NCI-H82 (cell line): ENCODE results near the gene PNPLA2.
A peak's percentile ranks its signal among the peaks of the same experiment; 100 is the strongest.

Experiments
- DNase-seq: peaks from one replicate; lab custom pipeline; 2025; lab: John Stamatoyannopoulos, UW

Gene PNPLA2

GRCh38 chr11:844693-845644, 26.3 kb downstream of the PNPLA2 start:
- peak; percentile 28 for DNase-seq

- no peak for DNase-seq
These were observed 27.3 kb downstream of the PNPLA2 start for GRCh38 chr11:845872-846495.

DNA sequence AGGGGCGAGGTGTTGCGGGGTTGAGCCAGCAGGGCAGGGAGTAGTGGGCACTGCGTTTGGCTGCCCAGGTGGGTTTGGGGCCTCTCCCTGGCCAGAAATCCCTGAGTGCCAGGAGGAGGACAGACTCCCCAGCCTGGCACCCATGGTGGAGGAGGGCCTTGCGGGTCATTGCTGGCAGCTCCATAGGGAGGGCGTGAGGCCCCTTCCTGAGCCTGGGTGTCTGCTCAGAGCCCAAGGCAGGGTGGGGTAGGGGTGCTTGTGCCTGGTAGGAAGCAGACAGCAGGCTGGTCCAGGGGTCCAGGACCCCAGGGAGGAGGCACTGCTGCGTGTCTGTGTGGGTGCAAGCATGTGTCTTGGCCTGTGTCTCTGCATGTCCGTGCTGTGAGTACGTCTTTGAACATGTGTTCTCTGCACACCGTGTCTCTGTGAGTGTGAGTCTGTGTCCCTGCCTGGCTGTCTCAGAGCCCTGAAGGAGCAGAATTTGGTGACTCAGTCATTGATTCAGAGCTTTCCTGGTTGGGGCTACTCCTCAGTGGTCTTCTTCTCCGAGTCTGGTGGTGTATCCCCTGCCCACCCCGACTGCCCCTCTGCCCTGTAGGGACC, 27.9 kb downstream of the PNPLA2 start:
- DNase-seq, result no peak

- no peak for DNase-seq
These were observed 29.2 kb downstream of the PNPLA2 start for GRCh38 chr11:847876-848275.

DNA sequence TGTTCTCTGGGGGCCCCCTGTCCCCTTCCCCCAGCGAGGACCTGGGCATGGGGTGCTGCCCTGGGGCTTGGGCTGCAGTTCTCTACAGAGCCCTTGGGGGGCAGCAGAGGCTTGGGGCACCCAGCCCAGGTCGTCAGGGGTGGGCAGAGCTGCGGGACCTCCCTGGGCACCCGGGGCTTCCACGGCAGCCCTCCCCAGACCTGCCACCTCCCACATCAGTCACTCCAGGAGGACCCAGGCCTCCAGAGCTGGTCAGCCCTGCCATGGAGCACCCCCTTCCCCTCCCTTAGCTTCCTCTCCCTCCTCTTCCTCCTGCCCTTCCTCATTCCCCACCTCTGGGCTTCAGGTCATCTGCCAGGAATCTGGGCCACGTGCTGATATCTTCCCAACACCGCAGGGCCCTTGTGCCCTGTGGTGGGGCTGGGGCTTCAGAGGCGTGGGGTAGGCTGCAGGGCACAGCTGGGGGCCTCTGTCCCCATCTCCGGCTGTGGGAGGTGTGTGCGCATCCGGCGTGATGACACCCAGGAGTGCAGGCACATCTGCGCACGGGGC, 29.7 kb downstream of the PNPLA2 start:
- peak; percentile 65 for DNase-seq

- DNase-seq, result peak; percentile 70
These were observed 30.6 kb downstream of the PNPLA2 start for GRCh38 chr11:849104-849824.

DNA sequence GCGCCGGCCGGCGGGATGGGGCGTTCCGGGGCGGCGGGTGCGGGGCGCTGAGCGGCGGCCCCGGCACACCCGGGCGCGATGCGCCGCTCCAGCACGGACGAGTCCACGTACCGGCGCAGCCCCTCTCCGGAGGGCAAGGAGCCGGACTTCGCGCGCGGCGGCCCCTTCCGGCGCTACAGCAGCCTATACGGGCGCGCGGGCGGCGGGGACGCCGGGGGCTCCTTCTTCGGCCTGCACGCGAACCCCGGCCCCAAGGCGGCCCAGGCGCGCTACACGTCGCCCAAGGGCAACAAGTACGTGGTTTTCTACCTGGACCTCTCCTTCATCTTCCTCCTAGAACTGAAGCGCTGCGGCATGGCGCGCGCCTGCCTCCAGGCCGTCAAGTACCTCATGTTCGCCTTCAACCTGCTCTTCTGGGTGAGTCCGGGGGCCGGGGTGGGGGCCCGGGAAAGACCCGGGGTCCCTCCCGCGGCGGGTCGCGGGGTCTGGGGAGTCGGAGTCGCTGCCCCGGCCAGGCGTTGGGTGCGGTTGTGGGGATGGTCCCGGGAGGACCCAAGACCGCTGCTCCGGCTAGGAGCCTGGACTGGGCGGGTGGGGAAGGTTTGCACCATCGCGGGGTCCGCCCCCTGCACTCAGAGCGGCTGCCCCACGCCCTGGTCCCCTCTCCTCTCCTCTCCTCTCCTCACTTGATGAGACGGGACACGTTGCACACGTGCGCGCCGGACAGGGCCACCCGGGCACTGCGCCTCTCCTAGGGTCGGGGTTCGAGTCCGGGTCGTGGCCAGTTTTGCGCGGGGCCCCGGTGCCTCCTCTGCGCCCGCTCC, 31.4 kb downstream of the PNPLA2 start:
- DNase-seq, result peak; percentile 42

DNA sequence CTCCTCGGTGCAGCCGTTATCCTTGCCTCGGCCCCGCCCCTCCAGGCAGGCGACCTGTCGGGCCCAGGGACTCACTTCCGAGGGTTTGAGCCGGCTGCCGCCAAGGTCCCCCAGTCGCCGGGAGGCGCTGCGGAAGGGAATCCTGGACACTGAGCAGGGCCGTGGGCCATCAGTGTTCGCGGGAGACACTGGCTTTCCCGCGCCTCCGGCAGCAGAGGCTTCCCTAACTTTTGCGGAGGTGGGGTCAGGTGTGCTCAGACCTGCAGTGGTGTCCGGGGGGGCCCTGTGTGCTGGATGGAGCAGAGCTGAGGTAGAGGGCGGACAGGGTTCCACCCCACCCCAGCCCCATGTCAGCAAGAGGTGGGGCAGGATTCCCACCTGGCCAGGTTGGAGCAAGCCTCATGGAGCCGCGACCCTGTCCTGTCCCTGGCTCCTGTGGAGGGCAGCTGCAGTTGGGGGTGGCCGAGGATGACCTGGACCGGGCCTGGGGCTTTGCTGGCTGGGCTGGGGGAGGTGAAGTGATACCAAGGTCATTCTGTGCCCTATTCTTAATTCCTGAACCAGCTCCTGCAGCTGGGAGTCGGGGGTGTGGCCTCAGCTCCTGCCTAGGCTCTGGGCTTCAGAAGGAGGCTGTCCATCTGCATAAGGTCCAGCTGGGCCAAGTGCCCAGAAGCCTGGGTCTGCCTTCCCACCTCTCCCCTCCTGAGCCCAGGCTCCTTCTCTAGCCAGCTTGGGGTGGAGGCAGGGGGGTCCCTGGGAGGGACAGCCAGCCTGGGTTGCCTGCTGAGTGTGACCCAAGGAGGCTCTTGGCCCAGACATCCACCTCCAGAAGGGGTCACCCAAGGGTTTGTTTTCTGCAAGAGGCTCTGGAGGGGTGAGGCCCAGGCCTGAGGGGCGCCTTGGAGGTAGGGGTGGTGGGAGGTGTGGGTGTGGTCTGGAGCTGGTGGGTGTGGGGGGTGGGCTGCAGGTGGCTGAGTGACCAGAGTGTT, 32.4 kb downstream of the PNPLA2 start:
- DNase-seq, result peak; percentile 46

GRCh38 chr11:852762-853161, 34.0 kb downstream of the PNPLA2 start:
- no peak for DNase-seq

- no peak for DNase-seq
These were observed 35.2 kb downstream of the PNPLA2 start for GRCh38 chr11:853682-854448.

- DNase-seq, result no peak
These were observed 36.1 kb downstream of the PNPLA2 start for GRCh38 chr11:854601-855329.

- no peak for DNase-seq
These were observed 36.6 kb downstream of the PNPLA2 start for GRCh38 chr11:855330-855674.

- DNase-seq, result no peak
These were observed 37.1 kb downstream of the PNPLA2 start for GRCh38 chr11:855796-856195.

- no peak for DNase-seq
These were observed 37.7 kb downstream of the PNPLA2 start for GRCh38 chr11:856397-856796.

GRCh38 chr11:858053-858761, 39.5 kb downstream of the PNPLA2 start:
- no peak for DNase-seq

DNA sequence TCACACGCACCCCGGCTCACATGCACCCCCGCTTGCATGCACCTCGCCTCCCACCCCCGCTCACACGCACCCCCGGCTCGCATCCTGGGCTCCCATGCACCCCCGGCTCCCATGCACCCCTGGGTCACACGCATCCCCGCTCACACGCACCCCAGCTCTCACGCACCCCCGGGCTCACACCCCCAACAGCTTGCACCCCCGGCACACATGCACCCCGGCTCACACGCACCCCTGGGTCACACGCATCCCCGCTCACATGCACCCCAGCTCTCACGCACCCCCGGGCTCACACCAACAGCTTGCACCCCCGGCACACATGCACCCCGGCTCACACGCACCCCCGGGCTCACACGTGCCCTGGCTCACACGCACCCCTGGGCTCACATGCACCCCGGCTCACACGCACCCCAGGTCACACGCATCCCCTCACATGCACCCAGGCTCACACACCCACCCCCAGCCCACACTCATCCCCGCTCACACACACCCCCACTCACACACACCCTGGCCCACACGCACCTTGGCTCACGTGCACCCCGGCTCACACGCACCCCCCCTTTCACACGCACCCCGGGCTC, 40.1 kb downstream of the PNPLA2 start:
- DNase-seq, result no peak

- DNase-seq, result peak; percentile 92
These were observed 40.8 kb downstream of the PNPLA2 start for GRCh38 chr11:859394-860131.
